ENCODE measurements around the gene ZNF326. TPM values are rescaled to one million over a fixed set of nuclear protein-coding genes. Genes with fewer than 3 reads are reported as not detected.
A peak's percentile ranks its signal among the peaks of the same experiment; 100 is the strongest.

The ZNF326 gene
- total and polyA plus RNA-seq, 3 donors from 2014 or later = 9.5 to 30.2 (median 28.6) TPM

DNA sequence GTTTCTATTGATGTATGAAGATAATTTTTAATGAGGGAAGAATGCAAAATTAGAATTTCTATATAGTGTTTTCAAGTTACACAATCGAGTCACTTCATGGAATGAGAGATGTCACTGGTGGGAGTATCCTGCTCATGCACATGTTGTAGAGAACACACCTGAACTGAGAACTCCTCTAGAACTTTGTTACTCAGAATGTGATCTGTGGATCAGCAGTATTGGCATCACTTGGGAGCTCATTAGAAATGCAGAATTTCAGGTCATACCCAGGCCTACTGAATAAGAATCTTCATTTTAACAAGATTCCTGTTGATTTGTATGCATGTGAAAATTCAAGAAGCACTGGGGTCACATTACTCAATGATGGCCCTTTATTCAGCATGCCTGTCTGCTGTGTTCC lies 28.8 kb downstream of the ZNF326 start:
- H3K27me3 ChIP-seq = no peaks in the 10 kb centered on the region
- 92 to 93% methylated on average over 1 of the region's 1 CpG for WGBS, 2 donors
- no peak for DNase-seq
- no peak overlapping the region for H3K4me3 ChIP-seq
- intact Hi-C loops (cut with DNase I; ENCODE audit: low total_unique reads) = no loop called here
- peak overlapping the region in 1 of 2 donors; percentile 1 for H3K27ac ChIP-seq
- no peaks in the 10 kb centered on the region for H3K36me3 ChIP-seq (ENCODE audit: low read depth, missing control alignments)
- TF ChIP-seq, protein P1, sequence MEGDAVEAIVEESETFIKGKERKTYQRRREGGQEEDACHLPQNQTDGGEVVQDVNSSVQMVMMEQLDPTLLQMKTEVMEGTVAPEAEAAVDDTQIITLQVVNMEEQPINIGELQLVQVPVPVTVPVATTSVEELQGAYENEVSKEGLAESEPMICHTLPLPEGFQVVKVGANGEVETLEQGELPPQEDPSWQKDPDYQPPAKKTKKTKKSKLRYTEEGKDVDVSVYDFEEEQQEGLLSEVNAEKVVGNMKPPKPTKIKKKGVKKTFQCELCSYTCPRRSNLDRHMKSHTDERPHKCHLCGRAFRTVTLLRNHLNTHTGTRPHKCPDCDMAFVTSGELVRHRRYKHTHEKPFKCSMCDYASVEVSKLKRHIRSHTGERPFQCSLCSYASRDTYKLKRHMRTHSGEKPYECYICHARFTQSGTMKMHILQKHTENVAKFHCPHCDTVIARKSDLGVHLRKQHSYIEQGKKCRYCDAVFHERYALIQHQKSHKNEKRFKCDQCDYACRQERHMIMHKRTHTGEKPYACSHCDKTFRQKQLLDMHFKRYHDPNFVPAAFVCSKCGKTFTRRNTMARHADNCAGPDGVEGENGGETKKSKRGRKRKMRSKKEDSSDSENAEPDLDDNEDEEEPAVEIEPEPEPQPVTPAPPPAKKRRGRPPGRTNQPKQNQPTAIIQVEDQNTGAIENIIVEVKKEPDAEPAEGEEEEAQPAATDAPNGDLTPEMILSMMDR (IDR thresholded peaks at IDR 0.05) = no peak
- TF ChIP-seq POLR2A (IDR thresholded peaks at IDR 0.05) = no peak
- no peaks in the 10 kb centered on the region for H3K9me3 ChIP-seq
- H3K4me1 ChIP-seq = peaks cover 6% of the 10 kb centered on the region

DNA sequence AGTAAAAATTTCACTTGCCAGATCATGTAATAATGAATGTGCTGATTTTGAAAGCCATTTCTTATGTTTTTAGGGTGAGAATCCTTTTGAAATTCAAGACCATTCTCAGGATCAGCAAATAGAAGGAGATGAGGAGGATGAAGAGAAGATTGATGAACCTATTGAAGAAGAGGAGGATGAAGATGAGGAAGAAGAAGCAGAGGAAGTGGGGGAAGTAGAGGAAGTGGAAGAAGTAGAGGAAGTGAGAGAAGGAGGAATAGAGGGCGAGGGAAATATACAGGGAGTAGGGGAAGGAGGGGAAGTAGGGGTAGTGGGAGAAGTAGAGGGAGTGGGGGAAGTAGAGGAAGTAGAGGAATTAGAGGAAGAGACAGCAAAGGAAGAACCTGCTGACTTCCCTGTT lies 32.4 kb downstream of the ZNF326 start:
- Histone ChIP-seq H3K27ac (peak overlapping the region in 1 of 2 donors; percentile 28), H3K27me3 (no peaks in the 10 kb centered on the region), H3K36me3 (ENCODE audit: low read depth, missing control alignments) (no peaks in the 10 kb centered on the region), H3K4me1 (peaks cover 10% of the 10 kb centered on the region), H3K9me3 (no peaks in the 10 kb centered on the region), H3K4me3 (no peak overlapping the region)
- no peak for DNase-seq
- WGBS, 2 donors = 89 to 95% methylated on average over 1 of the region's 1 CpG
- intact Hi-C loops (cut with DNase I; ENCODE audit: low total_unique reads) = no loop called here
- no peak for TF ChIP-seq POLR2A (IDR thresholded peaks at IDR 0.05)
- TF ChIP-seq, protein P1 (IDR thresholded peaks at IDR 0.05) = no peak

DNA sequence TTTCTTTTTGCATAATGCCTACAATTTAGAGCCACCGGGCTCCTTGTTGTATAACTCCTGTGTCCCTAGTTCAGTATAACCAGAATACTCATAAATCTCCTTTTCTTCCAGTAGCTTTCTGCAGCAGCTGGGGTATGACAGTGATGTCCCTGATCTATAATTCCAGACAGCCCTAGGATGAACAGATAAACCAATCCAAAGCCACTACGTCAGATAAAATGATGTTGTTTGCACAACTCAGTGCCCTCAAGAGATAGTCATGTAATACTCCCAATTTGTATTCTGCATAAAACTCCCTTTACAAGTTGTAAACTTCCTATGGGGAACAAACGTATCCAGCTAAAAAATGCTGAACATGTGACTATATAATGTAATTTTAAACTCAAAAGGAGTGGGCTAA lies 44.7 kb downstream of the ZNF326 start:
- TF ChIP-seq, protein P1 (IDR thresholded peaks at IDR 0.05) = no peak
- no peak for TF ChIP-seq POLR2A (IDR thresholded peaks at IDR 0.05)
- Histone ChIP-seq H3K4me1 (peaks cover 4% of the 10 kb centered on the region), H3K9me3 (no peaks in the 10 kb centered on the region), H3K36me3 (ENCODE audit: low read depth, missing control alignments) (no peaks in the 10 kb centered on the region), H3K27me3 (no peaks in the 10 kb centered on the region), H3K27ac (no peak overlapping the region), H3K4me3 (no peak overlapping the region)
- no peak for DNase-seq
- 57 to 70% methylated on average over 3 of the region's 3 CpGs for WGBS, 2 donors
- intact Hi-C loops (cut with DNase I; ENCODE audit: low total_unique reads) = no loop called here

- intact Hi-C loops (cut with DNase I; ENCODE audit: low total_unique reads) = no loop called here
- no peaks in the 10 kb centered on the region for H3K36me3 ChIP-seq (ENCODE audit: low read depth, missing control alignments)
- no peak overlapping the region for H3K27ac ChIP-seq
- WGBS, 2 donors = 83 to 86% methylated on average over 4 of the region's 4 CpGs
- DNase-seq = no peak
- no peaks in the 10 kb centered on the region for H3K27me3 ChIP-seq
- TF ChIP-seq POLR2A (IDR thresholded peaks at IDR 0.05) = no peak
- TF ChIP-seq, protein P1 (IDR thresholded peaks at IDR 0.05) = no peak
- no peaks in the 10 kb centered on the region for H3K9me3 ChIP-seq
- no peaks in the 10 kb centered on the region for H3K4me1 ChIP-seq
- no peak overlapping the region for H3K4me3 ChIP-seq
Measured at GRCh38 chr1:90043586-90043985, 48.7 kb downstream of the ZNF326 start.

- WGBS, 2 donors = 82 to 86% methylated on average over 5 of the region's 5 CpGs
- Histone ChIP-seq H3K4me1 (no peaks in the 10 kb centered on the region), H3K4me3 (no peak overlapping the region), H3K36me3 (ENCODE audit: low read depth, missing control alignments) (no peaks in the 10 kb centered on the region), H3K9me3 (no peaks in the 10 kb centered on the region), H3K27me3 (no peaks in the 10 kb centered on the region), H3K27ac (no peak overlapping the region)
- DNase-seq = no peak
- TF ChIP-seq POLR2A (IDR thresholded peaks at IDR 0.05) = no peak
- TF ChIP-seq, protein P1 (IDR thresholded peaks at IDR 0.05) = no peak
- intact Hi-C loops (cut with DNase I; ENCODE audit: low total_unique reads) = no loop called here
Measured at GRCh38 chr1:90044346-90044745, 49.4 kb downstream of the ZNF326 start.
